Kidney capillary endothelial cell (primary cell): ENCODE data around the gene EFCAB5.
A peak's percentile ranks its signal among the peaks of the same experiment; 100 is the strongest.
"Not testable (repeated sequence)": the region's sequence is repeated elsewhere in the genome, so short reads cannot be mapped to it uniquely, and the experiment has no call there.

Experiments
- DNase-seq: peaks from one replicate; pipeline ENCODE4 v3.0.0-alpha.2; 2018; ENCODE audit warnings: low spot score

The EFCAB5 gene

GRCh38 chr17:29941334-29941733, at the start of gene EFCAB5:
TSS of gene EFCAB5 (plus strand) at chr17:29941634. CDS start at chr17:29941797, 163 bp downstream.
- DNase-seq: no peak

- no peak for DNase-seq
Measured at GRCh38 chr17:29892201-29892600, 49.2 kb upstream of the EFCAB5 start.

GRCh38 chr17:29897136-29897535, 44.3 kb upstream of the EFCAB5 start:
- not testable (repeated sequence) for DNase-seq

- no peak for DNase-seq
Measured at GRCh38 chr17:29903471-29903870, 38.0 kb upstream of the EFCAB5 start.

- DNase-seq: no peak
Measured at GRCh38 chr17:29905086-29905878, 36.2 kb upstream of the EFCAB5 start.

GRCh38 chr17:29905879-29906167, 35.6 kb upstream of the EFCAB5 start:
- no peak for DNase-seq

GRCh38 chr17:29906969-29907368, 34.5 kb upstream of the EFCAB5 start:
- DNase-seq: no peak

- DNase-seq: no peak
Measured at GRCh38 chr17:29909236-29910003, 32.0 kb upstream of the EFCAB5 start.

GRCh38 chr17:29911641-29912177, 29.7 kb upstream of the EFCAB5 start:
- no peak for DNase-seq

GRCh38 chr17:29914819-29915537, 26.5 kb upstream of the EFCAB5 start:
- DNase-seq: no peak

GRCh38 chr17:29918016-29918415, 23.4 kb upstream of the EFCAB5 start:
- no peak for DNase-seq

GRCh38 chr17:29918922-29919856, 22.2 kb upstream of the EFCAB5 start:
- peak; percentile 67 for DNase-seq

GRCh38 chr17:29924786-29925185, 16.6 kb upstream of the EFCAB5 start:
- DNase-seq: no peak

- peak; percentile 23 for DNase-seq
Measured at GRCh38 chr17:29927546-29927945, 13.9 kb upstream of the EFCAB5 start.

- DNase-seq: peak; percentile 63
Measured at GRCh38 chr17:29929006-29929532, 12.4 kb upstream of the EFCAB5 start.

- DNase-seq: peak; percentile 87
Measured at GRCh38 chr17:29929533-29930408, 11.7 kb upstream of the EFCAB5 start, which contains the start of gene SSH2. TSS of gene SSH2 (minus strand) at chr17:29930228. CDS start at chr17:29930000, 228 bp downstream.

GRCh38 chr17:29930409-29931010, 10.9 kb upstream of the EFCAB5 start:
- DNase-seq: peak; percentile 8

- DNase-seq: peak; percentile 86
Measured at GRCh38 chr17:29931231-29931932, 10.1 kb upstream of the EFCAB5 start.

GRCh38 chr17:29933379-29933778, 8.1 kb upstream of the EFCAB5 start:
- DNase-seq: no peak
